Measurements from ENCODE around the gene ARHGAP26. TPM values are rescaled to one million over a fixed set of nuclear protein-coding genes. Genes with fewer than 3 reads are reported as not detected.

ARHGAP26 gene
- total and polyA plus RNA-seq, 2 donors (not counting 1 experiment from before 2014, with no cell fraction given) = 4.1 to 6.8 TPM

GRCh38 chr5:143188692-143189091 is 418.5 kb downstream of the ARHGAP26 start:
- Histone ChIP-seq H3K27me3 (ENCODE audit: control insufficient read depth, insufficient read depth, low read length) (no peaks in the 10 kb centered on the region), H4K20me1 (ENCODE audit: control insufficient read depth, extremely low read depth, insufficient read depth, low read length) (no peaks in the 10 kb centered on the region), H3K27ac (ENCODE audit: insufficient read depth, low read length) (no peak overlapping the region), H3K9me3 (ENCODE audit: control insufficient read depth, insufficient read depth, low read depth, low read length) (no peaks in the 10 kb centered on the region), H3K4me3 (replicated peaks in 1 of 4; ENCODE audit: control extremely low read depth in 1 of 4, insufficient read depth in 1 of 4, low read depth in 3 of 4, low read length in 4 of 4) (no peak overlapping the region), H3K79me2 (ENCODE audit: control insufficient read depth, insufficient read depth, low read length) (no peaks in the 10 kb centered on the region), H2AFZ (ENCODE audit: low read length) (no peak overlapping the region), H3K36me3 (ENCODE audit: control insufficient read depth, insufficient read depth, low read length) (no peaks in the 10 kb centered on the region), H3K4me2 (ENCODE audit: extremely low read depth, insufficient read depth, low read length) (no peak overlapping the region), H3K9ac (ENCODE audit: insufficient read depth, low read length) (no peak overlapping the region), H3K4me1 (ENCODE audit: control insufficient read depth, extremely low read depth, insufficient read depth, low read length) (no peaks in the 10 kb centered on the region)
- no peak for DNase-seq (ENCODE audit: low read depth in 2 of 2)
- TF ChIP-seq CTCF (conservative IDR thresholded peaks at IDR 0.05 in 1 of 2, IDR thresholded peaks at IDR 0.05 in 1 of 2; ENCODE audit: low read depth in 1 of 2, low read length in 2 of 2) (no peak), EZH2 (IDR thresholded peaks at IDR 0.05; ENCODE audit: low read length, missing control alignments) (no peak)

- H3K79me2 ChIP-seq (ENCODE audit: control insufficient read depth, insufficient read depth, low read length) = no peaks in the 10 kb centered on the region
- H3K4me3 ChIP-seq (replicated peaks in 1 of 4; ENCODE audit: control extremely low read depth in 1 of 4, insufficient read depth in 1 of 4, low read depth in 3 of 4, low read length in 4 of 4) = no peak overlapping the region
- no peaks in the 10 kb centered on the region for H4K20me1 ChIP-seq (ENCODE audit: control insufficient read depth, extremely low read depth, insufficient read depth, low read length)
- H3K9me3 ChIP-seq (ENCODE audit: control insufficient read depth, insufficient read depth, low read depth, low read length) = no peaks in the 10 kb centered on the region
- H3K4me2 ChIP-seq (ENCODE audit: extremely low read depth, insufficient read depth, low read length) = no peak overlapping the region
- H3K27me3 ChIP-seq (ENCODE audit: control insufficient read depth, insufficient read depth, low read length) = no peaks in the 10 kb centered on the region
- no peak overlapping the region for H3K27ac ChIP-seq (ENCODE audit: insufficient read depth, low read length)
- TF ChIP-seq CTCF (conservative IDR thresholded peaks at IDR 0.05 in 1 of 2, IDR thresholded peaks at IDR 0.05 in 1 of 2; ENCODE audit: low read depth in 1 of 2, low read length in 2 of 2) = no peak
- no peak for TF ChIP-seq EZH2 (IDR thresholded peaks at IDR 0.05; ENCODE audit: low read length, missing control alignments)
- H3K9ac ChIP-seq (ENCODE audit: insufficient read depth, low read length) = no peak overlapping the region
- no peaks in the 10 kb centered on the region for H3K4me1 ChIP-seq (ENCODE audit: control insufficient read depth, extremely low read depth, insufficient read depth, low read length)
- DNase-seq (ENCODE audit: low read depth in 2 of 2) = no peak
- no peaks in the 10 kb centered on the region for H3K36me3 ChIP-seq (ENCODE audit: control insufficient read depth, insufficient read depth, low read length)
- H2AFZ ChIP-seq (ENCODE audit: low read length) = no peak overlapping the region
These were observed 420.2 kb downstream of the ARHGAP26 start for GRCh38 chr5:143190260-143190810.

GRCh38 chr5:143191720-143192119 is 421.5 kb downstream of the ARHGAP26 start:
- Histone ChIP-seq H3K4me1 (ENCODE audit: control insufficient read depth, extremely low read depth, insufficient read depth, low read length) (no peaks in the 10 kb centered on the region), H3K79me2 (ENCODE audit: control insufficient read depth, insufficient read depth, low read length) (no peaks in the 10 kb centered on the region), H3K27ac (ENCODE audit: insufficient read depth, low read length) (no peak overlapping the region), H3K9ac (ENCODE audit: insufficient read depth, low read length) (no peak overlapping the region), H3K4me2 (ENCODE audit: extremely low read depth, insufficient read depth, low read length) (no peak overlapping the region), H3K27me3 (ENCODE audit: control insufficient read depth, insufficient read depth, low read length) (no peaks in the 10 kb centered on the region), H3K4me3 (replicated peaks in 1 of 4; ENCODE audit: control extremely low read depth in 1 of 4, insufficient read depth in 1 of 4, low read depth in 3 of 4, low read length in 4 of 4) (no peak overlapping the region), H3K9me3 (ENCODE audit: control insufficient read depth, insufficient read depth, low read depth, low read length) (no peaks in the 10 kb centered on the region), H2AFZ (ENCODE audit: low read length) (no peak overlapping the region), H4K20me1 (ENCODE audit: control insufficient read depth, extremely low read depth, insufficient read depth, low read length) (no peaks in the 10 kb centered on the region), H3K36me3 (ENCODE audit: control insufficient read depth, insufficient read depth, low read length) (no peaks in the 10 kb centered on the region)
- TF ChIP-seq EZH2 (IDR thresholded peaks at IDR 0.05; ENCODE audit: low read length, missing control alignments) (no peak), CTCF (conservative IDR thresholded peaks at IDR 0.05 in 1 of 2, IDR thresholded peaks at IDR 0.05 in 1 of 2; ENCODE audit: low read depth in 1 of 2, low read length in 2 of 2) (no peak)
- DNase-seq (ENCODE audit: low read depth in 2 of 2) = no peak
